Esophagus squamous epithelium (tissue), 5 donors: ENCODE results near the gene COG7. TPM values are rescaled to one million over a fixed set of nuclear protein-coding genes. Genes with fewer than 3 reads are reported as not detected.
"Not testable (repeated sequence)": the region's sequence is repeated elsewhere in the genome, so short reads cannot be mapped to it uniquely, and the experiment has no call there.

Experiments used
- DNase-seq: peaks from one replicate; lab custom pipeline; 2025; lab: John Stamatoyannopoulos, UW
- H3K27ac ChIP-seq, 4 donors: fragments of 200-600 bp; sonication (generic); one replicate each; pipeline ENCODE4 v1.5.1; 2016 to 2019; ENCODE audit warnings: mild to moderate bottlenecking in 1 of 4
- H3K27me3 ChIP-seq, 4 donors: fragments of 200-600 bp; sonication (generic); 1 replicate in 3 of 4; 2 replicates in 1 of 4; pipeline versions ENCODE4 v1.5.1 to v1.6.0; 2017 to 2021; ENCODE audit warnings: antibody characterized with exemption in 1 of 4
- H3K36me3 ChIP-seq, 3 donors: fragments of 200-600 bp; sonication (generic); one replicate each; pipeline ENCODE4 v1.5.1; 2016 to 2019
- H3K4me1 ChIP-seq, 3 donors: fragments of 200-600 bp; sonication (generic); one replicate each; pipeline ENCODE4 v1.5.1; 2017 to 2019
- H3K4me3 ChIP-seq, 4 donors: fragments of 200-600 bp; sonication (generic); 1 replicate in 3 of 4; 2 replicates in 1 of 4; pipeline ENCODE4 v1.5.1; 2016 to 2019; ENCODE audit warnings: mild to moderate bottlenecking in 2 of 4, moderate library complexity in 1 of 4
- H3K9me3 ChIP-seq, 3 donors: fragments of 200-600 bp; sonication (generic); one replicate each; pipeline ENCODE4 v1.5.1; 2016 to 2019
- POLR2A ChIP-seq, 4 donors: fragments of 450-650 bp; IDR thresholded peaks; one replicate each; pipeline ENCODE4 v1.6.1; 2017; ENCODE audit warnings: antibody characterized with exemption in 4 of 4, mild to moderate bottlenecking in 4 of 4, moderate library complexity in 3 of 4
- WGBS, 2 donors: methylation state at CpG; one replicate each; pipeline ENCODE4 v1.1.5; 2018; 5-methylcytosine and 5-hydroxymethylcytosine counted together
- intact Hi-C: fragments of 100-400 bp; cut with DNase I; formaldehyde crosslinking; loops from one replicate; pipeline ENCODE4 v1.15.0; 2022
- total RNA-seq, 4 donors: library from RNA; depleted of rRNA; stranded (reverse); fragments of >200 nt; gene quantifications; one replicate each; pipeline ENCODE4 v1.1.0, GENCODE V29; 2016
- TF ChIP-seq, protein P1 (sequence below), 6 experiments: fragments of 450-650 bp in 4 of 6; fragments of 200-600 bp in 2 of 6; sonication (generic) in 2 of 6; IDR thresholded peaks; one replicate each; pipeline ENCODE4 v1.5.1; 2016 to 2019; ENCODE audit warnings: antibody characterized with exemption in 6 of 6, mild to moderate bottlenecking in 4 of 6, moderate library complexity in 4 of 6
- donor health status: DM: yes; HTN: yes; CAD: no.

The COG7 gene
- total RNA-seq, 4 donors from 2014 or later, result 10.4 to 17.6 (median 15.3) TPM

DNA sequence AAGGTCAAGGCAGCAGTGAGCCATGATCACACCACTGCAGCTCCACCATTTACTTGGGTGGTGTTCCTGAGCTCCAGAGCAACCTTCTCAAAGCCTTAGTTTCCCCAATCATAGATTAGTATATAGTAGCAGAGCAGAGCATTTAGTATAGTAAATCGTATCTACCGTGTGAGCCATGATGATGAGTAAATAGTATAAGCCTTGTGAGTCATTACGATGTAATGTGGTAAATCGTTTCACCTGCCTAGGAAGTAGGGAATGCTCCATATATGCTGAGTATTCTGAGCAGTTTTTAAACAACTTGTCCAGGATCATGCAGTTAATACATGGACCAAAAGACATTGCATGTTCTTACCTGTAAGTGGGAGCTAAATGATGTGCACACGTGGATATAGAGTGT lies 84.5 kb downstream of the COG7 start:
- no peak for DNase-seq
- TF ChIP-seq, protein P1, sequence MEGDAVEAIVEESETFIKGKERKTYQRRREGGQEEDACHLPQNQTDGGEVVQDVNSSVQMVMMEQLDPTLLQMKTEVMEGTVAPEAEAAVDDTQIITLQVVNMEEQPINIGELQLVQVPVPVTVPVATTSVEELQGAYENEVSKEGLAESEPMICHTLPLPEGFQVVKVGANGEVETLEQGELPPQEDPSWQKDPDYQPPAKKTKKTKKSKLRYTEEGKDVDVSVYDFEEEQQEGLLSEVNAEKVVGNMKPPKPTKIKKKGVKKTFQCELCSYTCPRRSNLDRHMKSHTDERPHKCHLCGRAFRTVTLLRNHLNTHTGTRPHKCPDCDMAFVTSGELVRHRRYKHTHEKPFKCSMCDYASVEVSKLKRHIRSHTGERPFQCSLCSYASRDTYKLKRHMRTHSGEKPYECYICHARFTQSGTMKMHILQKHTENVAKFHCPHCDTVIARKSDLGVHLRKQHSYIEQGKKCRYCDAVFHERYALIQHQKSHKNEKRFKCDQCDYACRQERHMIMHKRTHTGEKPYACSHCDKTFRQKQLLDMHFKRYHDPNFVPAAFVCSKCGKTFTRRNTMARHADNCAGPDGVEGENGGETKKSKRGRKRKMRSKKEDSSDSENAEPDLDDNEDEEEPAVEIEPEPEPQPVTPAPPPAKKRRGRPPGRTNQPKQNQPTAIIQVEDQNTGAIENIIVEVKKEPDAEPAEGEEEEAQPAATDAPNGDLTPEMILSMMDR (IDR thresholded peaks at IDR 0.05), result no peak
- no peak for TF ChIP-seq POLR2A (IDR thresholded peaks at IDR 0.05)
- peaks cover 0 to 6% (median 0%) of the 10 kb centered on the region in 4 donors for H3K27me3 ChIP-seq
- intact Hi-C loops, result no loop called here
- no peak overlapping the region for H3K27ac ChIP-seq
- 41 to 44% methylated on average over 5 of the region's 5 CpGs for WGBS, 2 donors
- H3K4me3 ChIP-seq, result no peak overlapping the region
- H3K36me3 ChIP-seq, result peaks cover 0 to 17% (median 0%) of the 10 kb centered on the region in 3 donors
- H3K4me1 ChIP-seq, result peaks cover 0 to 13% (median 0%) of the 10 kb centered on the region in 3 donors
- no peaks in the 10 kb centered on the region for H3K9me3 ChIP-seq

DNA sequence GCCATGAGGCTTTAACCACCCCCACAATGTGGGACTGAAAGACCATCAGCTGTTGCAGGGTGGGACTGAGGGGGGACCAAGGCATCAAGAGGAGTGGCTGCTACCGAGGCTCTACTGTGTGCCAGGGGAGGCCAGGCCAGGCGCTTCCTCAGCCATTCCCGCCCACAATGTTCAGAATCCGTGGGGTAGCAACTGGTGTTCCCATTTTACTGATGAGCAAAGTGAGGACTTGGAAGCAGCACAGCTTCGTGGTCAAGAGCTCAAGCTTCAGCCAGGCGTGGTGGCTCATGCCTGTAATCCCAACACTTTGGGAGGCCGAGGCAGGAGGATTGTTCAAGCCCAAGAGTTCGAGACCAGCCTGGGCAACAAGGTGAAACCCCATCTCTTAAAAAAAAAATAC lies 85.0 kb downstream of the COG7 start:
- intact Hi-C loops, result no loop called here
- WGBS, 2 donors, result 75% methylated on average over 2 of the region's 8 CpGs; no CpG with 5 or more reads in 1 of the 2 donors
- H3K4me1 ChIP-seq, result peaks cover 0 to 18% (median 1%) of the 10 kb centered on the region in 3 donors
- H3K27me3 ChIP-seq, result peaks cover 0 to 6% (median 0%) of the 10 kb centered on the region in 4 donors
- H3K36me3 ChIP-seq, result peaks cover 0 to 17% (median 0%) of the 10 kb centered on the region in 3 donors
- H3K27ac ChIP-seq, result no peak overlapping the region
- DNase-seq, result no peak
- H3K9me3 ChIP-seq, result no peaks in the 10 kb centered on the region
- TF ChIP-seq, protein P1 (IDR thresholded peaks at IDR 0.05), result no peak
- no peak for TF ChIP-seq POLR2A (IDR thresholded peaks at IDR 0.05)
- H3K4me3 ChIP-seq, result no peak overlapping the region

DNA sequence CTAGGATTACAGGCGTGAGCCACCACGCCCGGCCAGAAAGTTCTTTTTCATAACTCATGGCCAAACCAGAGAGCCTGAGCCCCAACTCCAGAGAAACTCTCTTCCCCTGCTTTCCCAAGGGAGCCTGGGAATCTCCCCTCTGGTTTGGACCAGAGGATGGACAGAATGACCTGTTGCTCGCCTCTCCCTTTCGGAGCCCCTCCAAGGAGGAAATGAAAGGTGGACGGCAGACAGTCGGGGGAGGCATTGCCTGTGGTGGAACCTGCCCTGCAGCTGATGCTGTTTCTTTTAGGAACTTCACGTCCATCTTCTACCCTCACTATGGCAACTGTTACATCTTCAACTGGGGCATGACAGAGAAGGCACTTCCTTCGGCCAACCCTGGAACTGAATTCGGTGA lies 85.4 kb downstream of the COG7 start:
- 81 to 83% methylated on average over 4 to 9 of the region's 10 CpGs for WGBS, 2 donors
- no peak for TF ChIP-seq POLR2A (IDR thresholded peaks at IDR 0.05)
- TF ChIP-seq, protein P1 (IDR thresholded peaks at IDR 0.05), result no peak
- Histone ChIP-seq H3K27me3 (peaks cover 0 to 6% (median 0%) of the 10 kb centered on the region in 4 donors), H3K27ac (no peak overlapping the region), H3K9me3 (no peaks in the 10 kb centered on the region), H3K4me3 (no peak overlapping the region), H3K36me3 (peaks cover 0 to 17% (median 0%) of the 10 kb centered on the region in 3 donors), H3K4me1 (peaks cover 3 to 22% (median 5%) of the 10 kb centered on the region in 3 donors)
- intact Hi-C loops, result no loop called here
- DNase-seq, result no peak

DNA sequence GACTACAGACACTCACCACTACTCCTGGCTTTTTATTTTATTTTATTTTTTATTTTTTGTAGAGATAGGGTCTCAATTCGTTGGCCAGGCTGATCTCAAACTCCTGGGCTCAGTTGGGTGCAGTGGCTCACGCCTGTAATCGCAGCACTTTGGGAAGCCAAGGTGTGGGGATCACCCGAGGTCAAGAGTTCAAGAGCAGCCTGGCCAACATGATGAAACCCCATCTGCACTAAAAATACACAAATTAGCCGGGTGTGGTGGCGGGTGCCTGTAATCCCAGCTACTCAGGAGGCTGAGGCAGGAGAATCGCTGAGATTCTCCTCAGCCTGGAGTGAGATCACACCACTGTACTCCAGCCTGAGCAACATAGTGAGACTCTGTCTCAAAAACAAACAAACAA lies 86.6 kb downstream of the COG7 start:
- H3K27me3 ChIP-seq, H3K27ac ChIP-seq, DNase-seq, H3K4me3 ChIP-seq, intact Hi-C loops, H3K9me3 ChIP-seq: not testable (repeated sequence)
- H3K36me3 ChIP-seq, result peaks cover 0 to 10% (median 0%) of the 10 kb centered on the region in 3 donors
- peaks cover 8 to 29% (median 9%) of the 10 kb centered on the region in 3 donors for H3K4me1 ChIP-seq
- 76 to 85% methylated on average over 5 to 7 of the region's 7 CpGs for WGBS, 2 donors

DNA sequence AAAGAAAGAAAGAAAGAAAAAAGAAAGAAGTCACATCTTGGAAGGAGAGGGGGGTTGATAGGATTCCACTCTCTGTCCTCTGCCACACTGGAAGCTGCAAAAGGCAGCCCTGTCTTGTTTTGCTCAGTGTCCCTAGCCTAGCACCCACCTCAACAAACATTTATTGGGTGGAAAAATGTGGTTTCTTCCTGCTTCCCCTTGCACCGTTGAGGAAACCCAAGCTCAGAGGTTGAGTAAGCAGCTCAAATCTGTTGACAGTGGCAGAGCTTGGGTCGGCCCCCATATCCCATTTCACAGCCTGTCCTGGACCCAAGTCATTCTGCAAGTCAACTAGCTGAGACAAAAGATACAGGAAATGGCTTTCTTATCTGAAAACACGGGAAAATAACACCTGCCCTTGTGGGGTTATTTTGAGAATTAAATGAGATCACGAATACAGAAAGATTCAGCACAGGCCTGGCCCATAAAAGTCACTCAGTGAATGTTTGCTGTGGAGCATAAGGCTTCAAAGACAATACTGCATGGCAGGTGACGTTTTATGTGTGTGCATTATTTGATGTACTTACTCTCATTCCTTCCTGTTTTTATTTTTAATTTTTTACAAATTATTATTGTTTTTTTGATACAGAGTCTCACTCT lies 87.3 kb downstream of the COG7 start:
- WGBS, 2 donors, result 50 to 53% methylated on average over 4 to 5 of the region's 5 CpGs
- Histone ChIP-seq H3K27me3 (peaks cover 0 to 4% (median 0%) of the 10 kb centered on the region in 4 donors), H3K36me3 (peaks cover 0 to 4% (median 0%) of the 10 kb centered on the region in 3 donors), H3K27ac (no peak overlapping the region), H3K4me1 (peaks cover 8 to 29% (median 9%) of the 10 kb centered on the region in 3 donors), H3K9me3 (no peaks in the 10 kb centered on the region), H3K4me3 (no peak overlapping the region)
- no peak for DNase-seq
- intact Hi-C loops, result no loop called here
- TF ChIP-seq POLR2A (IDR thresholded peaks at IDR 0.05), result no peak
- TF ChIP-seq, protein P1 (IDR thresholded peaks at IDR 0.05), result no peak
